H1 (cell line): ENCODE data around the gene RPS19. TPM values are rescaled to one million over a fixed set of nuclear protein-coding genes. Genes with fewer than 3 reads are reported as not detected.

Experiments
- CTCF ChIA-PET: fragments of 300-600 bp; sonication (Branson Sonifier 250); formaldehyde crosslinking; loops from one replicate; lab custom pipeline; 2021; ENCODE audit not compliant: partially characterized antibody; lab: Charles Lee
- POLR2A ChIA-PET: fragments of 300-600 bp; sonication (Branson Sonifier 250); formaldehyde crosslinking; loops from one replicate; lab custom pipeline; 2021; ENCODE audit warnings: inconsistent platforms; ENCODE audit not compliant: partially characterized antibody; lab: Charles Lee
- DNase-seq, 2 experiments: peaks; one replicate each; pipeline versions ENCODE4 v3.0.0 to v3.0.0-alpha.2; 2010 to 2022; ENCODE audit warnings: low spot score in 2 of 2, low read depth in 1 of 2, mixed read lengths in 1 of 2
- FAIRE-seq: peaks from 2 replicates; lab custom pipeline; 2011; peaks lifted over from hg19 to GRCh38; lab: Jason Lieb, UNC
- H2AFZ ChIP-seq: 2 replicates; pipeline ENCODE4 v1.8.1; 2012; ENCODE audit warnings: low read length, inconsistent platforms
- H2AK5ac ChIP-seq: 2 replicates; pipeline ENCODE4 v1.6.1; 2013; ENCODE audit warnings: low read depth, low read length
- H2BK120ac ChIP-seq: replicated peaks from 2 replicates; pipeline ENCODE3; 2013; ENCODE audit warnings: low read depth, low read length, inconsistent platforms
- H2BK12ac ChIP-seq: 2 replicates; pipeline ENCODE4 v1.6.1; 2013; ENCODE audit warnings: low read depth, low read length
- H2BK15ac ChIP-seq: 2 replicates; pipeline ENCODE4 v1.6.1; 2013; ENCODE audit warnings: low read length
- H2BK20ac ChIP-seq: 2 replicates; pipeline ENCODE4 v1.6.1; 2013; ENCODE audit warnings: low read length
- H2BK5ac ChIP-seq: 2 replicates; pipeline ENCODE4 v1.6.1; 2013; ENCODE audit warnings: low read depth, low read length
- H3K14ac ChIP-seq: 2 replicates; pipeline ENCODE4 v1.6.1; 2013; ENCODE audit warnings: inconsistent platforms; ENCODE audit not compliant: insufficient read length
- H3K18ac ChIP-seq: 2 replicates; pipeline ENCODE4 v1.6.1; 2013; ENCODE audit warnings: low read length; ENCODE audit errors: extremely low read depth
- H3K23ac ChIP-seq: 2 replicates; pipeline ENCODE4 v1.6.1; 2013; ENCODE audit warnings: inconsistent platforms; ENCODE audit not compliant: insufficient read length
- H3K23me2 ChIP-seq: 2 replicates; pipeline ENCODE4 v1.6.1; 2013; ENCODE audit warnings: low read depth, low read length
- H3K27ac ChIP-seq: 2 replicates; pipeline ENCODE4 v1.6.1; 2011; ENCODE audit warnings: low read depth, low read length, inconsistent platforms
- H3K27me3 ChIP-seq, 4 experiments: replicated peaks in 1 of 4; 1 replicate in 1 of 4; 2 replicates in 3 of 4; pipeline versions ENCODE4 v1.6.1 to v1.8.1; 2011 to 2013; ENCODE audit warnings: low read length in 3 of 4, mild to moderate bottlenecking in 3 of 4, inconsistent platforms in 2 of 4, mixed read lengths in 2 of 4, moderate library complexity in 1 of 4; ENCODE audit not compliant: control insufficient read depth in 3 of 4, insufficient read depth in 3 of 4; ENCODE audit errors: extremely low read depth in 1 of 4
- H3K36me3 ChIP-seq, 4 experiments: 2 replicates each; pipeline versions ENCODE4 v1.6.1 to v1.8.1; 2011 to 2013; ENCODE audit warnings: mild to moderate bottlenecking in 4 of 4, low read length in 3 of 4, moderate library complexity in 2 of 4, control low read depth in 1 of 4, inconsistent platforms in 1 of 4; ENCODE audit not compliant: insufficient read depth in 4 of 4, control insufficient read depth in 2 of 4
- H3K4ac ChIP-seq: replicated peaks from 2 replicates; pipeline ENCODE3; 2013; ENCODE audit warnings: low read length, low read depth, mixed read lengths, inconsistent platforms; ENCODE audit not compliant: insufficient read length
- H3K4me1 ChIP-seq, 4 experiments: replicated peaks in 1 of 4; 1 replicate in 1 of 4; 2 replicates in 3 of 4; pipeline versions ENCODE4 v1.6.1 to v1.8.1; 2011 to 2013; ENCODE audit warnings: low read length in 3 of 4, inconsistent platforms in 2 of 4, mixed read lengths in 1 of 4; ENCODE audit not compliant: insufficient read depth in 4 of 4, control insufficient read depth in 3 of 4
- H3K4me2 ChIP-seq, 2 experiments: 2 replicates each; pipeline versions ENCODE4 v1.6.1 to v1.8.1; 2011 to 2013; ENCODE audit warnings: low read depth in 2 of 2, low read length in 2 of 2, control low read depth in 1 of 2, inconsistent platforms in 1 of 2, mild to moderate bottlenecking in 1 of 2; ENCODE audit not compliant: insufficient read depth in 1 of 2
- H3K4me3 ChIP-seq, 4 experiments: fragments of 200-600, 300-600 bp in 1 of 4; sonication (generic), shearing (Covaris generic), sonication (Bioruptor Twin) in 1 of 4; 2 replicates each; pipeline versions ENCODE4 v1.5.1 to v1.8.1; 2011 to 2016; ENCODE audit warnings: low read length in 4 of 4, low read depth in 3 of 4, control low read depth in 2 of 4, inconsistent platforms in 2 of 4, mild to moderate bottlenecking in 2 of 4, mixed read lengths in 1 of 4, moderate library complexity in 1 of 4; ENCODE audit not compliant: insufficient read depth in 2 of 4; ENCODE audit errors: extremely low read depth in 1 of 4
- H3K56ac ChIP-seq: replicated peaks from 2 replicates; pipeline ENCODE3; 2013; ENCODE audit warnings: low read depth, mild to moderate bottlenecking, mixed read lengths, low read length, inconsistent platforms; ENCODE audit not compliant: insufficient read length
- H3K79me1 ChIP-seq: 2 replicates; pipeline ENCODE4 v1.6.1; 2013; ENCODE audit warnings: low read depth, low read length, control low read depth
- H3K79me2 ChIP-seq, 2 experiments: 2 replicates each; pipeline versions ENCODE4 v1.6.1 to v1.8.1; 2012 to 2013; ENCODE audit warnings: low read length in 2 of 2, mild to moderate bottlenecking in 2 of 2, inconsistent platforms in 1 of 2; ENCODE audit not compliant: insufficient read depth in 2 of 2, control insufficient read depth in 1 of 2
- H3K9ac ChIP-seq, 4 experiments: replicated peaks in 1 of 4; 1 replicate in 1 of 4; 2 replicates in 3 of 4; pipeline versions ENCODE4 v1.6.1 to v1.8.1; 2011 to 2013; ENCODE audit warnings: low read depth in 3 of 4, low read length in 3 of 4, control low read depth in 2 of 4, mild to moderate bottlenecking in 2 of 4, moderate library complexity in 2 of 4, inconsistent platforms in 1 of 4; ENCODE audit errors: extremely low read depth in 1 of 4
- H3K9me3 ChIP-seq, 2 experiments: 2 replicates each; pipeline versions ENCODE4 v1.6.1 to v1.8.1; 2012 to 2013; ENCODE audit warnings: mild to moderate bottlenecking in 2 of 2, moderate library complexity in 2 of 2, control low read depth in 1 of 2, inconsistent platforms in 1 of 2, low read depth in 1 of 2, low read length in 1 of 2, mixed read lengths in 1 of 2; ENCODE audit not compliant: insufficient read depth in 2 of 2
- H4K20me1 ChIP-seq, 2 experiments: replicated peaks in 1 of 2; 2 replicates each; pipeline versions ENCODE3 to v1.8.1; 2011 to 2013; ENCODE audit warnings: inconsistent platforms in 2 of 2, low read length in 2 of 2, mild to moderate bottlenecking in 1 of 2; ENCODE audit not compliant: insufficient read depth in 2 of 2, control insufficient read depth in 1 of 2
- H4K5ac ChIP-seq: 2 replicates; pipeline ENCODE4 v1.6.1; 2013; ENCODE audit warnings: low read length, low read depth, mixed read lengths, inconsistent platforms; ENCODE audit not compliant: insufficient read length
- H4K8ac ChIP-seq: 2 replicates; pipeline ENCODE4 v1.8.0; 2013; ENCODE audit warnings: mild to moderate bottlenecking, moderate library complexity, low read length, inconsistent platforms; ENCODE audit not compliant: insufficient read depth; ENCODE audit errors: extremely low read depth
- H4K91ac ChIP-seq: replicated peaks from 2 replicates; pipeline ENCODE3; 2013; ENCODE audit warnings: low read length, mixed read lengths, inconsistent platforms; ENCODE audit not compliant: insufficient read length
- POLR2A ChIP-seq, 2 experiments: IDR thresholded peaks; 1 replicate in 1 of 2; 2 replicates in 1 of 2; pipeline ENCODE4 v1.6.1; 2011; ENCODE audit warnings: low read depth in 2 of 2, low read length in 2 of 2, mild to moderate bottlenecking in 2 of 2; ENCODE audit errors: control extremely low read depth in 1 of 2
- POLR2AphosphoS5 ChIP-seq: IDR thresholded peaks from 2 replicates; pipeline ENCODE4 v1.6.1; 2011; ENCODE audit warnings: low read depth, low read length
- RNF2 ChIP-seq: fragments of 200-900, 300-1000 bp; sonication (generic); IDR thresholded peaks from 2 replicates; pipeline ENCODE4 v1.7.1; 2016; ENCODE audit warnings: borderline replicate concordance, low read depth, mild to moderate bottlenecking, antibody characterized with exemption, low read length; ENCODE audit not compliant: poor library complexity, severe bottlenecking; ENCODE audit errors: missing control alignments
- TEAD4 ChIP-seq: IDR thresholded peaks from 2 replicates; pipeline ENCODE4 v1.6.1; 2012; ENCODE audit warnings: low read depth, low read length, inconsistent platforms, mixed read lengths
- WGBS, 2 experiments: shearing (Covaris generic) in 1 of 2; methylation state at CpG; one replicate each; pipeline versions ENCODE4 v1.1.6 to v1.1.7; 2013 to 2015; ENCODE audit warnings: low lambda C conversion rate in 2 of 2, mixed read lengths in 2 of 2, inconsistent platforms in 1 of 2, low coverage in 1 of 2, missing lambda C conversion rate in 1 of 2; ENCODE audit not compliant: insufficient replicate concordance in 2 of 2, insufficient coverage in 1 of 2, insufficient read length in 1 of 2; ENCODE audit errors: extremely low coverage in 1 of 2, missing lambda C conversion rate in 1 of 2; 5-methylcytosine and 5-hydroxymethylcytosine counted together
- polyA plus RNA-seq, 7 experiments: library from polyadenylated mRNA; depleted of rRNA in 3 of 7; stranded (reverse) in 5 of 7; unstranded in 2 of 7; fragments of >200 nt in 5 of 7; fragments of 200-250 nt in 2 of 7; gene quantifications; 1 replicate in 5 of 7; 2 replicates in 1 of 7; 4 replicates in 1 of 7; pipeline versions ENCODE4 v1.2.1 to v1.2.3, GENCODE V29; 2011 to 2013; ENCODE audit warnings: missing spikeins in 2 of 7, mixed read lengths in 2 of 7
- total RNA-seq: library from RNA; stranded (reverse); fragmentation: NEBNext Ultra II Directional; extraction: Animal tissue kit (Norgen Biotek cat#: 25700); gene quantifications from 2 replicates; pipeline ENCODE4 v1.2.1, GENCODE V29; 2021

The RPS19 gene
- total and polyA plus RNA-seq, 2 of the 8 experiments (the other 6 are each of a cell fraction or from before 2014, with no cell fraction given), result 2,817 to 5,751 TPM

- Histone ChIP-seq H4K20me1 (peaks cover 38% of the 10 kb centered on the region in 2 experiments), H3K14ac (no peak overlapping the region), H2AFZ (no peak overlapping the region), H2BK20ac (no peak overlapping the region), H3K23me2 (peaks cover 6% of the 10 kb centered on the region), H2BK5ac (no peak overlapping the region), H2BK120ac (no peak overlapping the region), H3K4me2 (peak overlapping the region in 1 of 2 experiments; percentile 2; a peak in 2 of 4 replicates), H3K9ac (peak overlapping the region in 2 of 4 experiments; percentile 20 to 29; a peak in 4 of 7 replicates), H3K56ac (no peak overlapping the region), H2AK5ac (no peak overlapping the region), H3K79me1 (peaks cover 27% of the 10 kb centered on the region), H3K4me1 (peaks cover 3 to 27% (median 14%) of the 10 kb centered on the region in 4 experiments), H2BK12ac (no peak overlapping the region), H3K4me3 (no peak overlapping the region), H3K9me3 (no peaks in the 10 kb centered on the region), H4K91ac (no peak overlapping the region), H3K18ac (no peak overlapping the region), H3K27ac (peak overlapping the region; percentile 71), H3K4ac (no peak overlapping the region), H3K36me3 (peaks cover 61 to 83% (median 76%) of the 10 kb centered on the region in 4 experiments), H4K8ac (peak overlapping the region; percentile 35), H4K5ac (no peak overlapping the region), H2BK15ac (no peak overlapping the region), H3K27me3 (no peaks in the 10 kb centered on the region), H3K79me2 (peaks cover 22 to 76% of the 10 kb centered on the region in 2 experiments), H3K23ac (no peak overlapping the region)
- WGBS, 2 experiments, result 98% methylated on average over 5 of the region's 5 CpGs; no CpG with 5 or more reads in 1 of the 2 experiments
- FAIRE-seq (no peak), DNase-seq (no peak)
- TF ChIP-seq RNF2, result no peak
- TF ChIP-seq POLR2A (IDR thresholded peaks at IDR 0.05; ENCODE audit: control extremely low read depth in 1 of 2, low read depth in 2 of 2, low read length in 2 of 2), result peak in 1 of 2 experiments; percentile 64; a peak in 2 of 3 replicates
- TF ChIP-seq POLR2AphosphoS5, result peak; percentile 79; the same call in 1 of the 2 replicates
- no peak for TF ChIP-seq TEAD4
- ChIA-PET POLR2A (interaction anchor here (0.6 to 13.9 kb wide), 17 partner anchors 10 to 436 kb away, joined by 3 to 298 read pairs (median 8); partner anchors contain the start of genes ARHGEF1, CD79A, ERFL and RABAC1), CTCF (interaction anchor here (1.1 to 2.5 kb wide), 5 partner anchors 9 to 93 kb away, joined by 3 to 13 read pairs (median 3); no protein-coding TSS in a partner anchor)
Observed at GRCh38 chr19:41864374-41864773, 4.3 kb downstream of the RPS19 start.
